Stomach (tissue), 4 donors: ENCODE data around the gene RPRML.

Experiments used
- CTCF ChIP-seq, 7 experiments: fragments of 450-650 bp in 4 of 7; fragments of 200-600 bp in 3 of 7; sonication (generic) in 3 of 7; IDR thresholded peaks; one replicate each; pipeline ENCODE4 v1.5.1; 2016 to 2019; ENCODE audit warnings: antibody characterized with exemption in 7 of 7, control low read depth in 2 of 7, mild to moderate bottlenecking in 1 of 7
- POLR2A ChIP-seq, 4 donors: fragments of 450-650 bp; IDR thresholded peaks; one replicate each; pipeline ENCODE4 v1.6.1; 2016; ENCODE audit warnings: antibody characterized with exemption in 4 of 4, control low read depth in 2 of 4, mild to moderate bottlenecking in 1 of 4, moderate library complexity in 1 of 4
- POLR2AphosphoS5 ChIP-seq, 3 donors: sonication (generic); formaldehyde crosslinking; IDR thresholded peaks; one replicate each; pipeline ENCODE4 v1.6.1; 2016; ENCODE audit warnings: antibody characterized with exemption in 3 of 3

GRCh38 chr17:47004906-47005305 lies 25.9 kb upstream of the RPRML start:
- TF ChIP-seq CTCF (IDR thresholded peaks at IDR 0.05) (no peak), POLR2A (IDR thresholded peaks at IDR 0.05) (no peak), POLR2AphosphoS5 (IDR thresholded peaks at IDR 0.05) (no peak)
